ENCODE data around the gene ITIH2.

Gene ITIH2

GRCh38 chr10:7717767-7718166 lies 14.7 kb downstream of the ITIH2 start:
- TF ChIP-seq CTCF (IDR thresholded peaks at IDR 0.05; ENCODE audit: poor library complexity, severe bottlenecking), result no peak
- DNase-seq (ENCODE audit: low spot score) (no peak), ATAC-seq (ENCODE audit: low read depth) (no peak)
- no peaks in the 10 kb centered on the region for H3K27me3 ChIP-seq (ENCODE audit: insufficient read depth, poor library complexity, severe bottlenecking)
- no peak overlapping the region for H3K4me3 ChIP-seq (ENCODE audit: severe bottlenecking)
- no peaks in the 10 kb centered on the region for H3K36me3 ChIP-seq (ENCODE audit: low read depth)
- H3K9me3 ChIP-seq (ENCODE audit: severe bottlenecking), result no peaks in the 10 kb centered on the region
- H3K4me1 ChIP-seq (ENCODE audit: insufficient read depth, poor library complexity, severe bottlenecking), result no peaks in the 10 kb centered on the region
- H3K27ac ChIP-seq (ENCODE audit: poor library complexity, severe bottlenecking), result no peak overlapping the region

- DNase-seq (ENCODE audit: low spot score) (no peak), ATAC-seq (ENCODE audit: low read depth) (no peak)
- H3K36me3 ChIP-seq (ENCODE audit: low read depth), result no peaks in the 10 kb centered on the region
- no peaks in the 10 kb centered on the region for H3K9me3 ChIP-seq (ENCODE audit: severe bottlenecking)
- no peak overlapping the region for H3K27ac ChIP-seq (ENCODE audit: poor library complexity, severe bottlenecking)
- TF ChIP-seq CTCF (IDR thresholded peaks at IDR 0.05; ENCODE audit: poor library complexity, severe bottlenecking), result no peak
- no peak overlapping the region for H3K4me3 ChIP-seq (ENCODE audit: severe bottlenecking)
- H3K4me1 ChIP-seq (ENCODE audit: insufficient read depth, poor library complexity, severe bottlenecking), result no peaks in the 10 kb centered on the region
- H3K27me3 ChIP-seq (ENCODE audit: insufficient read depth, poor library complexity, severe bottlenecking), result no peaks in the 10 kb centered on the region
Observed at GRCh38 chr10:7718685-7719084, 15.6 kb downstream of the ITIH2 start.

GRCh38 chr10:7720478-7720877 lies 17.4 kb downstream of the ITIH2 start:
- TF ChIP-seq CTCF (IDR thresholded peaks at IDR 0.05; ENCODE audit: poor library complexity, severe bottlenecking), result no peak
- H3K4me3 ChIP-seq (ENCODE audit: severe bottlenecking), result no peak overlapping the region
- DNase-seq (ENCODE audit: low spot score) (no peak), ATAC-seq (ENCODE audit: low read depth) (no peak)
- H3K27ac ChIP-seq (ENCODE audit: poor library complexity, severe bottlenecking), result no peak overlapping the region
- H3K36me3 ChIP-seq (ENCODE audit: low read depth), result no peaks in the 10 kb centered on the region
- no peaks in the 10 kb centered on the region for H3K4me1 ChIP-seq (ENCODE audit: insufficient read depth, poor library complexity, severe bottlenecking)
- no peaks in the 10 kb centered on the region for H3K27me3 ChIP-seq (ENCODE audit: insufficient read depth, poor library complexity, severe bottlenecking)
- H3K9me3 ChIP-seq (ENCODE audit: severe bottlenecking), result no peaks in the 10 kb centered on the region

GRCh38 chr10:7722927-7723529 lies 19.9 kb downstream of the ITIH2 start:
- Histone ChIP-seq H3K9me3 (ENCODE audit: severe bottlenecking) (no peaks in the 10 kb centered on the region), H3K27me3 (ENCODE audit: insufficient read depth, poor library complexity, severe bottlenecking) (no peaks in the 10 kb centered on the region), H3K36me3 (ENCODE audit: low read depth) (no peaks in the 10 kb centered on the region), H3K4me3 (ENCODE audit: severe bottlenecking) (no peak overlapping the region), H3K27ac (ENCODE audit: poor library complexity, severe bottlenecking) (no peak overlapping the region), H3K4me1 (ENCODE audit: insufficient read depth, poor library complexity, severe bottlenecking) (no peaks in the 10 kb centered on the region)
- DNase-seq (ENCODE audit: low spot score) (no peak), ATAC-seq (ENCODE audit: low read depth) (no peak)
- no peak for TF ChIP-seq CTCF (IDR thresholded peaks at IDR 0.05; ENCODE audit: poor library complexity, severe bottlenecking)

- no peaks in the 10 kb centered on the region for H3K36me3 ChIP-seq (ENCODE audit: low read depth)
- no peaks in the 10 kb centered on the region for H3K9me3 ChIP-seq (ENCODE audit: severe bottlenecking)
- H3K4me3 ChIP-seq (ENCODE audit: severe bottlenecking), result no peak overlapping the region
- DNase-seq (ENCODE audit: low spot score) (no peak), ATAC-seq (ENCODE audit: low read depth) (no peak)
- TF ChIP-seq CTCF (IDR thresholded peaks at IDR 0.05; ENCODE audit: poor library complexity, severe bottlenecking), result no peak
- no peaks in the 10 kb centered on the region for H3K4me1 ChIP-seq (ENCODE audit: insufficient read depth, poor library complexity, severe bottlenecking)
- H3K27me3 ChIP-seq (ENCODE audit: insufficient read depth, poor library complexity, severe bottlenecking), result no peaks in the 10 kb centered on the region
- H3K27ac ChIP-seq (ENCODE audit: poor library complexity, severe bottlenecking), result no peak overlapping the region
Observed at GRCh38 chr10:7734821-7735220, 31.7 kb downstream of the ITIH2 start.

All from RWPE2 (cell line).